Measurements from ENCODE around the gene CA11. TPM values are rescaled to one million over a fixed set of nuclear protein-coding genes. Genes with fewer than 3 reads are reported as not detected.
"Not testable (repeated sequence)": the region's sequence is repeated elsewhere in the genome, so short reads cannot be mapped to it uniquely, and the experiment has no call there.

Gene CA11
- total RNA-seq, 1 donor from 2014 or later = 9.5 TPM

GRCh38 chr19:48687776-48688175 is 41.8 kb upstream of the CA11 start:
- no peaks in the 10 kb centered on the region for H3K9me3 Mint-ChIP-seq (ENCODE audit: unreplicated experiment)
- FAIRE-seq (no peak), DNase-seq (ENCODE audit: low read depth) (no peak)
- Histone ChIP-seq H3K4me3 (ENCODE audit: insufficient read depth, low read depth, low read length) (no peak overlapping the region), H3K9me3 (ENCODE audit: insufficient read depth, low read depth, low read length) (no peaks in the 10 kb centered on the region), H3K9ac (ENCODE audit: low read length) (no peak overlapping the region), H4K20me1 (ENCODE audit: insufficient read depth, low read length) (no peaks in the 10 kb centered on the region), H3K36me3 (ENCODE audit: insufficient read depth, low read length) (no peaks in the 10 kb centered on the region), H3K79me2 (ENCODE audit: insufficient read depth, low read length) (no peaks in the 10 kb centered on the region), H2AFZ (ENCODE audit: low read depth, low read length) (no peak overlapping the region), H3K27me3 (ENCODE audit: insufficient read depth, low read length) (peaks cover 7% of the 10 kb centered on the region), H3K4me1 (ENCODE audit: insufficient read depth, low read length) (no peaks in the 10 kb centered on the region), H3K27ac (ENCODE audit: low read depth, low read length) (no peak overlapping the region), H3K4me2 (ENCODE audit: low read length) (no peak overlapping the region)
- H3K4me3 Mint-ChIP-seq (ENCODE audit: unreplicated experiment) = no peak overlapping the region
- H3K4me1 Mint-ChIP-seq (ENCODE audit: low read depth, unreplicated experiment) = no peaks in the 10 kb centered on the region
- peaks cover 7% of the 10 kb centered on the region for H3K27me3 Mint-ChIP-seq (ENCODE audit: low read depth, unreplicated experiment)
- TF ChIP-seq CTCF (IDR thresholded peaks at IDR 0.05; ENCODE audit: insufficient read depth, low read depth, low read length) = no peak
- no peaks in the 10 kb centered on the region for H3K36me3 Mint-ChIP-seq (ENCODE audit: low read depth, unreplicated experiment)
- H3K27ac Mint-ChIP-seq (ENCODE audit: unreplicated experiment) = no peak overlapping the region

GRCh38 chr19:48686637-48687036 is 40.6 kb upstream of the CA11 start:
- not testable (repeated sequence) for H3K4me3 ChIP-seq (ENCODE audit: insufficient read depth, low read depth, low read length); H3K9me3 Mint-ChIP-seq (ENCODE audit: unreplicated experiment); H3K27me3 Mint-ChIP-seq (ENCODE audit: low read depth, unreplicated experiment); H3K4me1 ChIP-seq (ENCODE audit: insufficient read depth, low read length); H3K9ac ChIP-seq (ENCODE audit: low read length); H3K36me3 ChIP-seq (ENCODE audit: insufficient read depth, low read length); H3K27me3 ChIP-seq (ENCODE audit: insufficient read depth, low read length); H3K79me2 ChIP-seq (ENCODE audit: insufficient read depth, low read length); H3K4me2 ChIP-seq (ENCODE audit: low read length); DNase-seq (ENCODE audit: low read depth); H2AFZ ChIP-seq (ENCODE audit: low read depth, low read length); H3K27ac Mint-ChIP-seq (ENCODE audit: unreplicated experiment); H3K4me3 Mint-ChIP-seq (ENCODE audit: unreplicated experiment); H3K27ac ChIP-seq (ENCODE audit: low read depth, low read length); H3K36me3 Mint-ChIP-seq (ENCODE audit: low read depth, unreplicated experiment); H3K9me3 ChIP-seq (ENCODE audit: insufficient read depth, low read depth, low read length); H4K20me1 ChIP-seq (ENCODE audit: insufficient read depth, low read length); H3K4me1 Mint-ChIP-seq (ENCODE audit: low read depth, unreplicated experiment); FAIRE-seq

- H3K4me3 Mint-ChIP-seq (ENCODE audit: unreplicated experiment) = no peak overlapping the region
- peaks cover 10% of the 10 kb centered on the region for H3K27me3 Mint-ChIP-seq (ENCODE audit: low read depth, unreplicated experiment)
- no peaks in the 10 kb centered on the region for H3K36me3 ChIP-seq (ENCODE audit: insufficient read depth, low read length)
- H3K9me3 Mint-ChIP-seq (ENCODE audit: unreplicated experiment) = no peaks in the 10 kb centered on the region
- H2AFZ ChIP-seq (ENCODE audit: low read depth, low read length) = no peak overlapping the region
- no peak for TF ChIP-seq CTCF (IDR thresholded peaks at IDR 0.05; ENCODE audit: insufficient read depth, low read depth, low read length)
- no peak for TF ChIP-seq EZH2 (IDR thresholded peaks at IDR 0.05; ENCODE audit: insufficient read depth, low read length)
- no peak overlapping the region for H3K27ac ChIP-seq (ENCODE audit: low read depth, low read length)
- no peaks in the 10 kb centered on the region for H3K9me3 ChIP-seq (ENCODE audit: insufficient read depth, low read depth, low read length)
- DNase-seq (ENCODE audit: low read depth) = no peak
- H3K4me2 ChIP-seq (ENCODE audit: low read length) = no peak overlapping the region
- H3K9ac ChIP-seq (ENCODE audit: low read length) = no peak overlapping the region
- H3K27ac Mint-ChIP-seq (ENCODE audit: unreplicated experiment) = no peak overlapping the region
- H3K27me3 ChIP-seq (ENCODE audit: insufficient read depth, low read length) = peaks cover 7% of the 10 kb centered on the region
- no peaks in the 10 kb centered on the region for H3K36me3 Mint-ChIP-seq (ENCODE audit: low read depth, unreplicated experiment)
- H3K4me1 Mint-ChIP-seq (ENCODE audit: low read depth, unreplicated experiment) = no peaks in the 10 kb centered on the region
- no peak for FAIRE-seq
- no peaks in the 10 kb centered on the region for H3K79me2 ChIP-seq (ENCODE audit: insufficient read depth, low read length)
- peaks cover 3% of the 10 kb centered on the region for H3K4me1 ChIP-seq (ENCODE audit: insufficient read depth, low read length)
- H3K4me3 ChIP-seq (ENCODE audit: insufficient read depth, low read depth, low read length) = no peak overlapping the region
- no peaks in the 10 kb centered on the region for H4K20me1 ChIP-seq (ENCODE audit: insufficient read depth, low read length)
Measured at GRCh38 chr19:48686088-48686487, 40.1 kb upstream of the CA11 start.
